B cell (primary cell): ENCODE measurements around the gene PCAT7.

ENCODE experiments used
- EZH2 ChIP-seq: IDR thresholded peaks from 2 replicates; pipeline ENCODE4 v1.6.1; 2012; ENCODE audit warnings: borderline replicate concordance, low read depth, mild to moderate bottlenecking, moderate library complexity, low read length; ENCODE audit not compliant: insufficient read depth, poor library complexity, severe bottlenecking
- TF ChIP-seq, protein P1 (sequence below): fragments of 200-600 bp; IDR thresholded peaks from one replicate; pipeline ENCODE4 v1.8.0; 2022; ENCODE audit warnings: antibody characterized with exemption, mild to moderate bottlenecking

- TF ChIP-seq, protein P1, sequence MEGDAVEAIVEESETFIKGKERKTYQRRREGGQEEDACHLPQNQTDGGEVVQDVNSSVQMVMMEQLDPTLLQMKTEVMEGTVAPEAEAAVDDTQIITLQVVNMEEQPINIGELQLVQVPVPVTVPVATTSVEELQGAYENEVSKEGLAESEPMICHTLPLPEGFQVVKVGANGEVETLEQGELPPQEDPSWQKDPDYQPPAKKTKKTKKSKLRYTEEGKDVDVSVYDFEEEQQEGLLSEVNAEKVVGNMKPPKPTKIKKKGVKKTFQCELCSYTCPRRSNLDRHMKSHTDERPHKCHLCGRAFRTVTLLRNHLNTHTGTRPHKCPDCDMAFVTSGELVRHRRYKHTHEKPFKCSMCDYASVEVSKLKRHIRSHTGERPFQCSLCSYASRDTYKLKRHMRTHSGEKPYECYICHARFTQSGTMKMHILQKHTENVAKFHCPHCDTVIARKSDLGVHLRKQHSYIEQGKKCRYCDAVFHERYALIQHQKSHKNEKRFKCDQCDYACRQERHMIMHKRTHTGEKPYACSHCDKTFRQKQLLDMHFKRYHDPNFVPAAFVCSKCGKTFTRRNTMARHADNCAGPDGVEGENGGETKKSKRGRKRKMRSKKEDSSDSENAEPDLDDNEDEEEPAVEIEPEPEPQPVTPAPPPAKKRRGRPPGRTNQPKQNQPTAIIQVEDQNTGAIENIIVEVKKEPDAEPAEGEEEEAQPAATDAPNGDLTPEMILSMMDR: no peak
- TF ChIP-seq EZH2: no peak
These were observed 38.8 kb downstream of the PCAT7 start, which contains the start of gene FBP2 for GRCh38 chr9:94593459-94594345.
